HEK293 (cell line): ENCODE results near the gene ETNK2.
A peak's percentile ranks its signal among the peaks of the same experiment; 100 is the strongest.

ENCODE experiments used
- BCL11A ChIP-seq: fragments of 450-650 bp; formaldehyde crosslinking; IDR thresholded peaks from 2 replicates; pipeline ENCODE4 v1.5.1; 2016; ENCODE audit warnings: low read depth, missing biosample characterization, missing genetic modification characterization
- GLIS2 ChIP-seq: fragments of 450-650 bp; formaldehyde crosslinking; IDR thresholded peaks from 2 replicates; pipeline ENCODE4 v1.5.1; 2016; ENCODE audit warnings: missing biosample characterization, missing genetic modification characterization
- HOXA7 ChIP-seq: sonication (generic); formaldehyde crosslinking; IDR thresholded peaks from 2 replicates; pipeline ENCODE4 v1.8.1; 2022; ENCODE audit warnings: missing genetic modification reagents, borderline replicate concordance
- MEIS1 ChIP-seq: sonication (generic); formaldehyde crosslinking; IDR thresholded peaks from 2 replicates; pipeline ENCODE4 v1.8.1; 2022; ENCODE audit warnings: missing genetic modification reagents, mild to moderate bottlenecking, borderline replicate concordance
- YY1 ChIP-seq: fragments of 450-650 bp; formaldehyde crosslinking; IDR thresholded peaks from 2 replicates; pipeline ENCODE4 v1.5.1; 2018; ENCODE audit warnings: missing biosample characterization, missing genetic modification characterization
- ZBTB17 ChIP-seq: fragments of 450-650 bp; formaldehyde crosslinking; IDR thresholded peaks from 2 replicates; pipeline ENCODE4 v1.5.1; 2016; ENCODE audit warnings: missing biosample characterization, missing genetic modification characterization
- ZBTB48 ChIP-seq: fragments of 450-650 bp; formaldehyde crosslinking; IDR thresholded peaks from 2 replicates; pipeline ENCODE4 v1.5.1; 2016; ENCODE audit warnings: missing biosample characterization, missing genetic modification characterization
- ZBTB7A ChIP-seq: fragments of 450-650 bp; formaldehyde crosslinking; IDR thresholded peaks from 2 replicates; pipeline ENCODE4 v1.5.1; 2016; ENCODE audit warnings: low read depth, missing biosample characterization, missing genetic modification characterization
- ZBTB8A ChIP-seq: fragments of 450-650 bp; formaldehyde crosslinking; IDR thresholded peaks from 2 replicates; pipeline ENCODE4 v1.5.1; 2016; ENCODE audit warnings: missing biosample characterization, missing genetic modification characterization
- ZEB2 ChIP-seq: fragments of 450-650 bp; formaldehyde crosslinking; IDR thresholded peaks from 2 replicates; pipeline ENCODE4 v1.5.1; 2016; ENCODE audit warnings: missing biosample characterization, missing genetic modification characterization
- ZNF132 ChIP-seq: fragments of 450-650 bp; formaldehyde crosslinking; IDR thresholded peaks from 2 replicates; pipeline ENCODE4 v1.5.1; 2017; ENCODE audit warnings: missing biosample characterization, missing genetic modification characterization, borderline replicate concordance
- ZNF140 ChIP-seq: fragments of 450-650 bp; formaldehyde crosslinking; IDR thresholded peaks from 2 replicates; pipeline ENCODE4 v1.5.1; 2016; ENCODE audit warnings: missing biosample characterization, missing genetic modification characterization
- ZNF169 ChIP-seq: fragments of 450-650 bp; formaldehyde crosslinking; IDR thresholded peaks from 2 replicates; pipeline ENCODE4 v1.5.1; 2016; ENCODE audit warnings: missing biosample characterization, missing genetic modification characterization
- ZNF2 ChIP-seq: fragments of 450-650 bp; formaldehyde crosslinking; IDR thresholded peaks from 2 replicates; pipeline ENCODE4 v1.5.1; 2016; ENCODE audit warnings: missing biosample characterization, missing genetic modification characterization
- ZNF202 ChIP-seq: fragments of 450-650 bp; formaldehyde crosslinking; IDR thresholded peaks from 2 replicates; pipeline ENCODE4 v1.5.1; 2016; ENCODE audit warnings: missing biosample characterization, missing genetic modification characterization, borderline replicate concordance
- ZNF221 ChIP-seq: fragments of 450-650 bp; formaldehyde crosslinking; IDR thresholded peaks from 2 replicates; pipeline ENCODE4 v1.5.1; 2017; ENCODE audit warnings: missing biosample characterization, missing genetic modification characterization, borderline replicate concordance
- ZNF24 ChIP-seq: fragments of 450-650 bp; formaldehyde crosslinking; IDR thresholded peaks from 2 replicates; pipeline ENCODE4 v1.5.1; 2016; ENCODE audit warnings: missing biosample characterization, missing genetic modification characterization
- ZNF37A ChIP-seq: fragments of 450-650 bp; IDR thresholded peaks from 2 replicates; pipeline ENCODE4 v1.5.1; 2018; ENCODE audit warnings: missing biosample characterization, missing genetic modification characterization
- ZNF394 ChIP-seq: fragments of 450-650 bp; formaldehyde crosslinking; IDR thresholded peaks from 2 replicates; pipeline ENCODE4 v1.5.1; 2016; ENCODE audit warnings: missing biosample characterization, missing genetic modification characterization, mild to moderate bottlenecking, moderate library complexity, borderline replicate concordance
- ZNF558 ChIP-seq: fragments of 450-650 bp; formaldehyde crosslinking; IDR thresholded peaks from 2 replicates; pipeline ENCODE4 v1.5.1; 2016; ENCODE audit warnings: missing biosample characterization, missing genetic modification characterization
- ZNF629 ChIP-seq: fragments of 450-650 bp; formaldehyde crosslinking; IDR thresholded peaks from 2 replicates; pipeline ENCODE4 v1.5.1; 2017; ENCODE audit warnings: missing biosample characterization, missing genetic modification characterization
- ZNF654 ChIP-seq: fragments of 450-650 bp; formaldehyde crosslinking; IDR thresholded peaks from 2 replicates; pipeline ENCODE4 v1.5.1; 2016; ENCODE audit warnings: low read depth, missing biosample characterization, missing genetic modification characterization
- ZNF660 ChIP-seq: fragments of 450-650 bp; IDR thresholded peaks from 2 replicates; pipeline ENCODE4 v1.5.1; 2018; ENCODE audit warnings: missing biosample characterization, mild to moderate bottlenecking, missing genetic modification characterization
- ZNF768 ChIP-seq: fragments of 450-650 bp; formaldehyde crosslinking; IDR thresholded peaks from 2 replicates; pipeline ENCODE4 v1.5.1; 2018; ENCODE audit warnings: missing biosample characterization, mild to moderate bottlenecking, missing genetic modification characterization
- TF ChIP-seq, protein P1 (sequence below): fragments of 450-650 bp; formaldehyde crosslinking; IDR thresholded peaks from 2 replicates; pipeline ENCODE4 v1.5.1; 2016; ENCODE audit warnings: missing biosample characterization, missing genetic modification characterization
- TF ChIP-seq, protein P2 (sequence below): fragments of 450-650 bp; formaldehyde crosslinking; IDR thresholded peaks from 2 replicates; pipeline ENCODE4 v1.5.0; 2017; ENCODE audit warnings: missing biosample characterization, missing genetic modification characterization, borderline replicate concordance
- TF ChIP-seq, protein P3 (sequence below): fragments of 450-650 bp; formaldehyde crosslinking; IDR thresholded peaks from 2 replicates; pipeline ENCODE4 v1.5.1; 2016; ENCODE audit warnings: missing biosample characterization, missing genetic modification characterization
- TF ChIP-seq, protein P4 (sequence below): fragments of 450-650 bp; formaldehyde crosslinking; IDR thresholded peaks from 2 replicates; pipeline ENCODE4 v1.5.1; 2016; ENCODE audit warnings: missing biosample characterization, missing genetic modification characterization, low read depth
- TF ChIP-seq, protein P5 (sequence below): fragments of 450-650 bp; formaldehyde crosslinking; IDR thresholded peaks from 2 replicates; pipeline ENCODE4 v1.5.1; 2016; ENCODE audit warnings: missing biosample characterization, missing genetic modification characterization

ETNK2 gene

DNA sequence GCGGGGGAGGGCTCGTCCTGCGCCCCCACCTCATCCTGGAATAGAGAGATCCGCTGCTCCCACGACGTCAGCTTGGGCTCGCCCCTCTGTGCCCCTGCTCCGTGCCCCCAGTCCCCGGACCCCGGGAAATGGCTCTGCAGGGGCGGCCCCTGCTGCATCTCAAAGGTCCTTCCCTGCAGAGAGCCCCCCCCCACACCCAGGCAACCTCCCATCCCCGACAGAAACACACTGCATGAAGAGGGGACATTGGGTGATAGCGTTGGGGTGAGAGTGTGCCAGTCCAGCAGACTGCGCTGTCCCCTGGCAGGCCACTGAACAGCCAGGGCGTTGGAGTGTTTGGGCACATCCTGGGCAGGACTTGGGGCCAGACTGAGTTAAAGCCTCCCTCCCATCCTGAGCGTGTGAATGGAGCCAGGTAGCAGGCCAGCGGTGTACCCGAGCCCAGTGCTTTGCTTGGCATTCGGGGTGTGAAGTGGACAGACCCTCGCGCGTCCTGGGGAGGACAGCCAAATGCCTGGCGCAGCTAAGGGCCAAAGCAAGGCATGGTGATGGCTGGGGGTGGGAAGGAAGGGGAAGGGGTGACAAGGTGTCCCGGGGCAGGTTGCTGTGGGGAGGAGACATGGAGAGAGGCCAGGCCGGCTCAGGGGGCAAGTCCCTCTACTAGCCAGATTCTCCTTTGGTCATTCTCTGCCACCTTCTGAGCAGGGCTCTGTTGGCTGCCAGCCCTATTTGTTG, 633 bp upstream of the ETNK2 start (continued):
- TF ChIP-seq, protein P1, sequence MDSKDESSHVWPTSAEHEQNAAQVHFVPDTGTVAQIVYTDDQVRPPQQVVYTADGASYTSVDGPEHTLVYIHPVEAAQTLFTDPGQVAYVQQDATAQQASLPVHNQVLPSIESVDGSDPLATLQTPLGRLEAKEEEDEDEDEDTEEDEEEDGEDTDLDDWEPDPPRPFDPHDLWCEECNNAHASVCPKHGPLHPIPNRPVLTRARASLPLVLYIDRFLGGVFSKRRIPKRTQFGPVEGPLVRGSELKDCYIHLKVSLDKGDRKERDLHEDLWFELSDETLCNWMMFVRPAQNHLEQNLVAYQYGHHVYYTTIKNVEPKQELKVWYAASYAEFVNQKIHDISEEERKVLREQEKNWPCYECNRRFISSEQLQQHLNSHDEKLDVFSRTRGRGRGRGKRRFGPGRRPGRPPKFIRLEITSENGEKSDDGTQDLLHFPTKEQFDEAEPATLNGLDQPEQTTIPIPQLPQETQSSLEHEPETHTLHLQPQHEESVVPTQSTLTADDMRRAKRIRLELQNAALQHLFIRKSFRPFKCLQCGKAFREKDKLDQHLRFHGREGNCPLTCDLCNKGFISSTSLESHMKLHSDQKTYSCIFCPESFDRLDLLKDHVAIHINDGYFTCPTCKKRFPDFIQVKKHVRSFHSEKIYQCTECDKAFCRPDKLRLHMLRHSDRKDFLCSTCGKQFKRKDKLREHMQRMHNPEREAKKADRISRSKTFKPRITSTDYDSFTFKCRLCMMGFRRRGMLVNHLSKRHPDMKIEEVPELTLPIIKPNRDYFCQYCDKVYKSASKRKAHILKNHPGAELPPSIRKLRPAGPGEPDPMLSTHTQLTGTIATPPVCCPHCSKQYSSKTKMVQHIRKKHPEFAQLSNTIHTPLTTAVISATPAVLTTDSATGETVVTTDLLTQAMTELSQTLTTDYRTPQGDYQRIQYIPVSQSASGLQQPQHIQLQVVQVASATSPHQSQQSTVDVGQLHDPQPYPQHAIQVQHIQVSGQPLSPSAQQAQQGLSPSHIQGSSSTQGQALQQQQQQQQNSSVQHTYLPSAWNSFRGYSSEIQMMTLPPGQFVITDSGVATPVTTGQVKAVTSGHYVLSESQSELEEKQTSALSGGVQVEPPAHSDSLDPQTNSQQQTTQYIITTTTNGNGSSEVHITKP = 0 out of 2 replicates have a peak, but pooled peaks have one; percentile 40
- no peak for TF ChIP-seq ZNF2 (tag by site-specific recombination)
- TF ChIP-seq, protein P2, sequence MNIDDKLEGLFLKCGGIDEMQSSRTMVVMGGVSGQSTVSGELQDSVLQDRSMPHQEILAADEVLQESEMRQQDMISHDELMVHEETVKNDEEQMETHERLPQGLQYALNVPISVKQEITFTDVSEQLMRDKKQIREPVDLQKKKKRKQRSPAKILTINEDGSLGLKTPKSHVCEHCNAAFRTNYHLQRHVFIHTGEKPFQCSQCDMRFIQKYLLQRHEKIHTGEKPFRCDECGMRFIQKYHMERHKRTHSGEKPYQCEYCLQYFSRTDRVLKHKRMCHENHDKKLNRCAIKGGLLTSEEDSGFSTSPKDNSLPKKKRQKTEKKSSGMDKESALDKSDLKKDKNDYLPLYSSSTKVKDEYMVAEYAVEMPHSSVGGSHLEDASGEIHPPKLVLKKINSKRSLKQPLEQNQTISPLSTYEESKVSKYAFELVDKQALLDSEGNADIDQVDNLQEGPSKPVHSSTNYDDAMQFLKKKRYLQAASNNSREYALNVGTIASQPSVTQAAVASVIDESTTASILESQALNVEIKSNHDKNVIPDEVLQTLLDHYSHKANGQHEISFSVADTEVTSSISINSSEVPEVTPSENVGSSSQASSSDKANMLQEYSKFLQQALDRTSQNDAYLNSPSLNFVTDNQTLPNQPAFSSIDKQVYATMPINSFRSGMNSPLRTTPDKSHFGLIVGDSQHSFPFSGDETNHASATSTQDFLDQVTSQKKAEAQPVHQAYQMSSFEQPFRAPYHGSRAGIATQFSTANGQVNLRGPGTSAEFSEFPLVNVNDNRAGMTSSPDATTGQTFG (tag by site-specific recombination) = no peak
- TF ChIP-seq ZNF37A (tag by site-specific recombination) = no peak
- TF ChIP-seq ZNF221 (tag by site-specific recombination) = no peak
- peak; percentile 65 for TF ChIP-seq GLIS2 (tag by site-specific recombination)
- TF ChIP-seq ZBTB17 (tag by site-specific recombination) = no peak
- TF ChIP-seq ZNF660 = no peak
- TF ChIP-seq ZNF394 (tag by site-specific recombination) = no peak
- TF ChIP-seq ZNF654 (tag by site-specific recombination) = no peak
- no peak for TF ChIP-seq HOXA7
- no peak for TF ChIP-seq ZNF202 (tag by site-specific recombination)
- no peak for TF ChIP-seq BCL11A
- TF ChIP-seq, protein P3, sequence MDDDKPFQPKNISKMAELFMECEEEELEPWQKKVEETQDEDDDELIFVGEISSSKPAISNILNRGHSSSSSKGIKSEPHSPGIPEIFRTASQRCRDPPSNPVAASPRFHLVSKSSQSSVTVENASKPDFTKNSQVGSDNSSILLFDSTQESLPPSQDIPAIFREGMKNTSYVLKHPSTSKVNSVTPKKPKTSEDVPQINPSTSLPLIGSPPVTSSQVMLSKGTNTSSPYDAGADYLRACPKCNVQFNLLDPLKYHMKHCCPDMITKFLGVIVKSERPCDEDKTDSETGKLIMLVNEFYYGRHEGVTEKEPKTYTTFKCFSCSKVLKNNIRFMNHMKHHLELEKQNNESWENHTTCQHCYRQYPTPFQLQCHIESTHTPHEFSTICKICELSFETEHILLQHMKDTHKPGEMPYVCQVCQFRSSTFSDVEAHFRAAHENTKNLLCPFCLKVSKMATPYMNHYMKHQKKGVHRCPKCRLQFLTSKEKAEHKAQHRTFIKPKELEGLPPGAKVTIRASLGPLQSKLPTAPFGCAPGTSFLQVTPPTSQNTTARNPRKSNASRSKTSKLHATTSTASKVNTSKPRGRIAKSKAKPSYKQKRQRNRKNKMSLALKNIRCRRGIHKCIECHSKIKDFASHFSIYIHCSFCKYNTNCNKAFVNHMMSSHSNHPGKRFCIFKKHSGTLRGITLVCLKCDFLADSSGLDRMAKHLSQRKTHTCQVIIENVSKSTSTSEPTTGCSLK (tag by site-specific recombination) = no peak
- peak; percentile 46; the same call in 1 of the 2 replicates for TF ChIP-seq ZBTB48 (tag by site-specific recombination)
- TF ChIP-seq, protein P4, sequence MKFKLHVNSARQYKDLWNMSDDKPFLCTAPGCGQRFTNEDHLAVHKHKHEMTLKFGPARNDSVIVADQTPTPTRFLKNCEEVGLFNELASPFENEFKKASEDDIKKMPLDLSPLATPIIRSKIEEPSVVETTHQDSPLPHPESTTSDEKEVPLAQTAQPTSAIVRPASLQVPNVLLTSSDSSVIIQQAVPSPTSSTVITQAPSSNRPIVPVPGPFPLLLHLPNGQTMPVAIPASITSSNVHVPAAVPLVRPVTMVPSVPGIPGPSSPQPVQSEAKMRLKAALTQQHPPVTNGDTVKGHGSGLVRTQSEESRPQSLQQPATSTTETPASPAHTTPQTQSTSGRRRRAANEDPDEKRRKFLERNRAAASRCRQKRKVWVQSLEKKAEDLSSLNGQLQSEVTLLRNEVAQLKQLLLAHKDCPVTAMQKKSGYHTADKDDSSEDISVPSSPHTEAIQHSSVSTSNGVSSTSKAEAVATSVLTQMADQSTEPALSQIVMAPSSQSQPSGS (tag by site-specific recombination) = no peak
- no peak for TF ChIP-seq MEIS1
- no peak for TF ChIP-seq ZBTB8A (tag by site-specific recombination)
- TF ChIP-seq ZNF140 = no peak
- TF ChIP-seq ZNF132 = no peak
- TF ChIP-seq ZNF169 (tag by site-specific recombination) = no peak
- TF ChIP-seq, protein P5, sequence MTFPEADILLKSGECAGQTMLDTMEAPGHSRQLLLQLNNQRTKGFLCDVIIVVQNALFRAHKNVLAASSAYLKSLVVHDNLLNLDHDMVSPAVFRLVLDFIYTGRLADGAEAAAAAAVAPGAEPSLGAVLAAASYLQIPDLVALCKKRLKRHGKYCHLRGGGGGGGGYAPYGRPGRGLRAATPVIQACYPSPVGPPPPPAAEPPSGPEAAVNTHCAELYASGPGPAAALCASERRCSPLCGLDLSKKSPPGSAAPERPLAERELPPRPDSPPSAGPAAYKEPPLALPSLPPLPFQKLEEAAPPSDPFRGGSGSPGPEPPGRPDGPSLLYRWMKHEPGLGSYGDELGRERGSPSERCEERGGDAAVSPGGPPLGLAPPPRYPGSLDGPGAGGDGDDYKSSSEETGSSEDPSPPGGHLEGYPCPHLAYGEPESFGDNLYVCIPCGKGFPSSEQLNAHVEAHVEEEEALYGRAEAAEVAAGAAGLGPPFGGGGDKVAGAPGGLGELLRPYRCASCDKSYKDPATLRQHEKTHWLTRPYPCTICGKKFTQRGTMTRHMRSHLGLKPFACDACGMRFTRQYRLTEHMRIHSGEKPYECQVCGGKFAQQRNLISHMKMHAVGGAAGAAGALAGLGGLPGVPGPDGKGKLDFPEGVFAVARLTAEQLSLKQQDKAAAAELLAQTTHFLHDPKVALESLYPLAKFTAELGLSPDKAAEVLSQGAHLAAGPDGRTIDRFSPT = 0 out of 2 replicates have a peak, but pooled peaks have one; percentile 56
- no peak for TF ChIP-seq ZNF629
- no peak for TF ChIP-seq ZNF558 (tag by site-specific recombination)
- TF ChIP-seq ZBTB7A (tag by site-specific recombination) = no peak
- no peak for TF ChIP-seq ZNF24 (tag by site-specific recombination)
- no peak for TF ChIP-seq YY1 (tag by site-specific recombination)
- no peak for TF ChIP-seq ZNF768 (tag by site-specific recombination)
- TF ChIP-seq ZEB2 = no peak
